GM18861 (cell line): Measurements from ENCODE around the gene PPEF1.

Source experiments
- ATAC-seq: cut with Tn5 transposase; IDR thresholded peaks from one replicate; pipeline ENCODE4 v1.9.1; 2021; ENCODE audit not compliant: unreplicated experiment

PPEF1 gene

GRCh38 chrX:18707426-18708049, at the start of gene PPEF1:
PPEF1 (plus strand) TSS chrX:18707645; CDS start chrX:18707781, 136 bp downstream.
- ATAC-seq, result no peak

- no peak for ATAC-seq
Measured at GRCh38 chrX:18661273-18661672, 46.2 kb upstream of the PPEF1 start.

- ATAC-seq, result no peak
Measured at GRCh38 chrX:18664947-18665346, 42.5 kb upstream of the PPEF1 start.

- ATAC-seq, result no peak
Measured at GRCh38 chrX:18666614-18667013, 40.8 kb upstream of the PPEF1 start.

- ATAC-seq, result no peak
Measured at GRCh38 chrX:18668071-18668835, 39.2 kb upstream of the PPEF1 start.

- ATAC-seq, result no peak
Measured at GRCh38 chrX:18672008-18672407, 35.4 kb upstream of the PPEF1 start, which contains the start of gene RS1. RS1 (minus strand) TSS chrX:18672108; CDS start chrX:18672068, 40 bp downstream.

GRCh38 chrX:18674417-18674787, 33.0 kb upstream of the PPEF1 start:
- ATAC-seq, result peak; percentile 25

- ATAC-seq, result peak; percentile 76
Measured at GRCh38 chrX:18674788-18675735, 32.4 kb upstream of the PPEF1 start.

- no peak for ATAC-seq
Measured at GRCh38 chrX:18676050-18676449, 31.4 kb upstream of the PPEF1 start.

GRCh38 chrX:18676470-18676869, 31.0 kb upstream of the PPEF1 start:
- no peak for ATAC-seq

GRCh38 chrX:18677161-18677869, 30.1 kb upstream of the PPEF1 start:
- ATAC-seq, result no peak

- ATAC-seq, result no peak
Measured at GRCh38 chrX:18681996-18682395, 25.4 kb upstream of the PPEF1 start.

GRCh38 chrX:18682979-18683387, 24.5 kb upstream of the PPEF1 start:
- ATAC-seq, result no peak

- no peak for ATAC-seq
Measured at GRCh38 chrX:18687856-18688495, 19.5 kb upstream of the PPEF1 start.

GRCh38 chrX:18691431-18691830, 16.0 kb upstream of the PPEF1 start:
- ATAC-seq, result no peak

GRCh38 chrX:18692541-18692940, 14.9 kb upstream of the PPEF1 start:
- ATAC-seq, result no peak

GRCh38 chrX:18696653-18697052, 10.8 kb upstream of the PPEF1 start:
- no peak for ATAC-seq

- ATAC-seq, result no peak
Measured at GRCh38 chrX:18698737-18699650, 8.5 kb upstream of the PPEF1 start.

GRCh38 chrX:18701621-18702361, 5.7 kb upstream of the PPEF1 start:
- no peak for ATAC-seq
